Retinal pigment epithelial cell (primary cell): Measurements from ENCODE around the gene ITGA3.

Source experiments
- DNase-seq: peaks from one replicate; pipeline ENCODE4 v3.0.0-alpha.2; 2010; ENCODE audit warnings: low read depth
- H3K4me3 ChIP-seq: 2 replicates; pipeline ENCODE4 v1.5.1; 2011; ENCODE audit warnings: mild to moderate bottlenecking, low read length, control low read depth, moderate library complexity
- CTCF ChIP-seq: conservative IDR thresholded peaks from 2 replicates; pipeline ENCODE4 v1.5.1; 2011; ENCODE audit warnings: low read depth, low read length, control low read depth, inconsistent platforms

Gene ITGA3

GRCh38 chr17:50094243-50094752 lies 38.4 kb downstream of the ITGA3 start:
- H3K4me3 ChIP-seq: peak overlapping the region; percentile 62
- peak; percentile 78 for TF ChIP-seq CTCF
- no peak for DNase-seq

- no peak for TF ChIP-seq CTCF
- H3K4me3 ChIP-seq: peak within 1 kb of the TSS; percentile 75
- peak; percentile 84 for DNase-seq
These were observed 39.1 kb downstream of the ITGA3 start, which contains the start of gene PDK2 for GRCh38 chr17:50094753-50095619. Gene PDK2 (plus strand): TSS chr17:50095351. CDS start chr17:50095436, 85 bp downstream.

- peak overlapping the region; percentile 75 for H3K4me3 ChIP-seq
- no peak for TF ChIP-seq CTCF
- no peak for DNase-seq
These were observed 39.7 kb downstream of the ITGA3 start for GRCh38 chr17:50095626-50096037.

GRCh38 chr17:50096092-50096491 lies 40.2 kb downstream of the ITGA3 start:
- TF ChIP-seq CTCF: no peak
- peak overlapping the region; percentile 75 for H3K4me3 ChIP-seq
- DNase-seq: no peak

GRCh38 chr17:50096758-50097157 lies 40.8 kb downstream of the ITGA3 start:
- H3K4me3 ChIP-seq: no peak overlapping the region
- TF ChIP-seq CTCF: no peak
- no peak for DNase-seq

- no peak overlapping the region for H3K4me3 ChIP-seq
- TF ChIP-seq CTCF: no peak
- DNase-seq: no peak
These were observed 41.5 kb downstream of the ITGA3 start for GRCh38 chr17:50097455-50097854.

- DNase-seq: no peak
- no peak overlapping the region for H3K4me3 ChIP-seq
- TF ChIP-seq CTCF: no peak
These were observed 42.0 kb downstream of the ITGA3 start for GRCh38 chr17:50097926-50098325.
